Left ventricle myocardium inferior (tissue), 1 donor: Measurements from ENCODE around the gene CCDC40. TPM values are rescaled to one million over a fixed set of nuclear protein-coding genes. Genes with fewer than 3 reads are reported as not detected.

Experiments used
- DNase-seq: peaks from one replicate; pipeline ENCODE4 v3.0.0-alpha.2; 2020
- H3K27ac ChIP-seq: fragments of 200-600 bp; replicated peaks from 2 replicates; pipeline ENCODE4 v1.8.0; 2021
- H3K27me3 ChIP-seq: fragments of 200-600 bp; 2 replicates; pipeline ENCODE4 v1.8.0; 2021; ENCODE audit warnings: low read depth
- H3K36me3 ChIP-seq: fragments of 200-600 bp; 2 replicates; pipeline ENCODE4 v1.8.0; 2021
- H3K4me1 ChIP-seq: fragments of 200-600 bp; 2 replicates; pipeline ENCODE4 v1.8.0; 2021
- H3K4me3 ChIP-seq: fragments of 200-600 bp; 2 replicates; pipeline ENCODE4 v1.8.0; 2021; ENCODE audit warnings: mild to moderate bottlenecking, moderate library complexity
- H3K9me3 ChIP-seq: fragments of 200-600 bp; replicated peaks from 2 replicates; pipeline ENCODE4 v1.8.0; 2021
- intact Hi-C: fragments of 100-400 bp; cut with micrococcal nuclease; formaldehyde crosslinking; loops from one replicate; pipeline ENCODE4 v1.11.0; 2022
- total RNA-seq: library from RNA; stranded (reverse); fragmentation: NEBNext Ultra II Directional; extraction: Animal tissue kit (Norgen Biotek cat#: 25700); gene quantifications from one replicate; pipeline ENCODE4 v1.2.1, GENCODE V29; 2021
- TF ChIP-seq, protein P1 (sequence below): fragments of 200-600 bp; IDR thresholded peaks from 2 replicates; pipeline ENCODE4 v1.8.0; 2021; ENCODE audit warnings: antibody characterized with exemption, mild to moderate bottlenecking, borderline replicate concordance
- donor health status: DM: no; HTN: yes; CAD: no; lungs with severe emphysema.

The CCDC40 gene
- total RNA-seq, 1 donor from 2014 or later: 7.7 TPM

DNA sequence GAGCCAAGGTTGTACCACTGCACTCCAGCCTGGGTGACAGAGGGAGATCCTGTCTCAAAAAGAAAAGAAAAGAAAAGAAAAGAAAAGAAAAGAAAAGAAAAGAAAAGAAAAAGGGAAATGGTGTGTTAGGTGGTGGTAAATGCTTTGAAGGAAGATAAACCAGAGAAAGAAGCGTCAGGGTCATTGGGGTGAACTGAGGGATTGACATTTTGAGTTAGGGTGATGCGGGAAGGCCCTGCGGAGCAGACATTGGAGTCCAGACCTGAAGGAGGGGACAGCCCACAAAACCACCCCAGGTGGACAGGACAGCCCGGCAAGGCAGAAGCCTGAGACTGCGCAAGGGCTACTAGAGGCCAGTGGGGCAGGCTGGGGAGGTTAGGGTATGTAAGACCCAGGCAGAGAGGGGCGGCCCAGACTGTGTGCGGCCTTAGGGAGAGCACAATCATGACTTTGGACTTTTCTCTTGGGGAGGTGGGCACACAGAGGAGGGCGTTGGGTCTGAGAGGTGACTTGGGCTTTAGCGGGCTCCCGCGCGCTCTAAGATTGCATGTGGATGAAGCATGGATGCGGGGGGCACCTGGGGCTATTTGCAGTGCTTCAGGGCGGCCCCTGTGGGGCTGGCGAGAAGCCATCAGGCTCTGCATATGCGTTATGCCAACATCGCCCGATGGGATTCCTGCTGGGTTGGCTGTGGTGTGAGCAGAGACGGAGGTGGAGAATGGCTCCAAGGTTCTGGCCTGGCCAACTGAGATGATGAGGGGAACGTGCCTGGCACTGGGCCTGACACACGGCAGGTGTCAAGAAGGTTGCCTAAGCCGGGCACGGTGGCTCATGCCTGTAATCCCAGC lies 61.6 kb downstream of the CCDC40 start:
- Histone ChIP-seq H3K27me3 (no peaks in the 10 kb centered on the region), H3K9me3 (no peaks in the 10 kb centered on the region), H3K4me1 (peaks cover 21% of the 10 kb centered on the region), H3K27ac (no peak overlapping the region), H3K4me3 (no peak overlapping the region), H3K36me3 (no peaks in the 10 kb centered on the region)
- TF ChIP-seq, protein P1, sequence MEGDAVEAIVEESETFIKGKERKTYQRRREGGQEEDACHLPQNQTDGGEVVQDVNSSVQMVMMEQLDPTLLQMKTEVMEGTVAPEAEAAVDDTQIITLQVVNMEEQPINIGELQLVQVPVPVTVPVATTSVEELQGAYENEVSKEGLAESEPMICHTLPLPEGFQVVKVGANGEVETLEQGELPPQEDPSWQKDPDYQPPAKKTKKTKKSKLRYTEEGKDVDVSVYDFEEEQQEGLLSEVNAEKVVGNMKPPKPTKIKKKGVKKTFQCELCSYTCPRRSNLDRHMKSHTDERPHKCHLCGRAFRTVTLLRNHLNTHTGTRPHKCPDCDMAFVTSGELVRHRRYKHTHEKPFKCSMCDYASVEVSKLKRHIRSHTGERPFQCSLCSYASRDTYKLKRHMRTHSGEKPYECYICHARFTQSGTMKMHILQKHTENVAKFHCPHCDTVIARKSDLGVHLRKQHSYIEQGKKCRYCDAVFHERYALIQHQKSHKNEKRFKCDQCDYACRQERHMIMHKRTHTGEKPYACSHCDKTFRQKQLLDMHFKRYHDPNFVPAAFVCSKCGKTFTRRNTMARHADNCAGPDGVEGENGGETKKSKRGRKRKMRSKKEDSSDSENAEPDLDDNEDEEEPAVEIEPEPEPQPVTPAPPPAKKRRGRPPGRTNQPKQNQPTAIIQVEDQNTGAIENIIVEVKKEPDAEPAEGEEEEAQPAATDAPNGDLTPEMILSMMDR: no peak
- intact Hi-C loops: no loop called here
- no peak for DNase-seq

DNA sequence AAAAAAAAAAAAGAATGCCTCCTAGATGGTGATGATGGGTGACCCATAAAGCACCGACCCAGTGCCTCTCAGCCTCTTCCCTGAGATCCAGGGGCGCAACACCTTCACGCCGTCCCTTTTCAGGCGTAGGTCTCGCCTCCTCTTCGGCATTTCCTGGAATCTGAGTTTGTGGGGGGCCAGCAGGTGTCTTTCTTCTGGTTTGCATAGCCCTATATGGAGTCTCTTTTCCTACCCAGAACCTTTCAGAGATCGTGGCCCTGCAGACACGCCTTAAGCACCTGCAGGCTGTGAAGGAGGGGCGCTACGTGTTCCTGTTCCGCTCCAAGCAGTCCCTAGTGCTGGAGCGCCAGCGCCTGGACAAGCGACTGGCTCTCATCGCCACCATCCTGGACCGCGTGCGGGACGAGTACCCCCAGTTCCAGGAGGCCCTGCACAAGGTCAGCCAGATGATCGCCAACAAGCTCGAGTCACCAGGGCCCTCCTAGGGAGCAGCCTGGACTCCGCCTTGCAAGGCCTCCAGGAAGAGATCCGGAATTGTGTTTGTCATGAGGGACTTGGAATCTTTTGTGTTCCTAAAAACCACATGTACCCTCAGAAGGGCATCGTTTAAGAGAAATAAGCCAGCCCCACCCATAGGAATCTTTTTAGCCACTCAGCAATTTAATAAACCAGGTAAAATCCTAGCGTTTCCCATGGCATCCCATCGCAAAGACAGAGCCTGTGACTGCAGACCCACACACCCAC lies 63.0 kb downstream of the CCDC40 start:
- Histone ChIP-seq H3K27me3 (no peaks in the 10 kb centered on the region), H3K9me3 (no peaks in the 10 kb centered on the region), H3K4me3 (no peak overlapping the region), H3K27ac (no peak overlapping the region), H3K36me3 (no peaks in the 10 kb centered on the region), H3K4me1 (peaks cover 21% of the 10 kb centered on the region)
- DNase-seq: no peak
- intact Hi-C loops: no loop called here
- TF ChIP-seq, protein P1: no peak

DNA sequence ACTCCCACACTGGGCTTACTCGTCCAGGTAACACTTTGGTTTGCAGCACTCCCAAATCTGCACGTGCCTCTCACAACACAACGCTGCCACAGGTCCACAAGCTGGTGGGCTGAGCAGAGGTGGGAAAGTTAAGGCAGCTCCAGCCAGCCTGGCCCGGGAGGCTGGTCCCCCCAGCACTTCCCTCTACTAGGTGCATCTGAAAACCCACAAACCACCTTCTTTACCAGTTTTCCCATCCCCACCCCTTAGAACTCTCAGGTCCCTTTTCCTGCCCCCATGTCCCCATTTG lies 63.5 kb downstream of the CCDC40 start:
- H3K36me3 ChIP-seq: no peaks in the 10 kb centered on the region
- TF ChIP-seq, protein P1: no peak
- intact Hi-C loops: no loop called here
- peaks cover 21% of the 10 kb centered on the region for H3K4me1 ChIP-seq
- H3K27ac ChIP-seq: no peak overlapping the region
- H3K27me3 ChIP-seq: no peaks in the 10 kb centered on the region
- no peaks in the 10 kb centered on the region for H3K9me3 ChIP-seq
- H3K4me3 ChIP-seq: no peak overlapping the region
- no peak for DNase-seq

DNA sequence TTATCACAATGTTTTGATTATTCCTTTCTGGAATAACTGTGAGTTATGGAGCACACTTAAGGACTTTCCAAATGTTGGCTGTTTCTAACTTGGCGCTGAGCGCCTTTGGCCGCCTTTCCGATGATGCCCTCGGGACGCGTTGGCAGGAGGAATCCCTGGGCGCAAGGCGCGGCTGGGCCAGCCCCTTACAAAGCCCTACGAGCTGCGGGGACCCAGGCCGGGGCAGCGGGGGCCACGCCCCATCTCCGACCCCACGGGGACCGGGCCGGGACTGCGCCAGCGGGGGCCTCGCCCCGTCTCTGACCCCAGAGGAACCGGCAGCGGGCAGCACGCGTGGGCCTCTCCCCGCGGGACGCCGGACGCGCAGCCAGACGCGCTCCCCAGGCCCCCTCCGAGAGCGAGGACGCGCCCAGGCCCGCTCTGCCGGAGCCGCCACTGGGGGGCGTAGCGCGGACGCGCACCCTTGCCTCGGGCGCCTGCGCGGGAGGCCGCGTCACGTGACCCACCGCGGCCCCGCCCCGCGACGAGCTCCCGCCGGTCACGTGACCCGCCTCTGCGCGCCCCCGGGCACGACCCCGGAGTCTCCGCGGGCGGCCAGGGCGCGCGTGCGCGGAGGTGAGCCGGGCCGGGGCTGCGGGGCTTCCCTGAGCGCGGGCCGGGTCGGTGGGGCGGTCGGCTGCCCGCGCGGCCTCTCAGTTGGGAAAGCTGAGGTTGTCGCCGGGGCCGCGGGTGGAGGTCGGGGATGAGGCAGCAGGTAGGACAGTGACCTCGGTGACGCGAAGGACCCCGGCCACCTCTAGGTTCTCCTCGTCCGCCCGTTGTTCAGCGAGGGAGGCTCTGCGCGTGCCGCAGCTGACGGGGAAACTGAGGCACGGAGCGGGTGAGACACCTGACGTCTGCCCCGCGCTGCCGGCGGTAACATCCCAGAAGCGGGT lies 64.8 kb downstream of the CCDC40 start, which contains the start of gene GAA:
GAA (plus strand) TSS at position 571 of the 935 bp plus-strand sequence. CDS start 3,006 bp downstream, outside the sequence.
- H3K27ac ChIP-seq: peak within 1 kb of the TSS; percentile 94
- intact Hi-C loops: no loop called here
- peak within 1 kb of the TSS; percentile 91 for H3K4me3 ChIP-seq
- H3K36me3 ChIP-seq: no peaks in the 10 kb centered on the region
- no peaks in the 10 kb centered on the region for H3K9me3 ChIP-seq
- H3K27me3 ChIP-seq: no peaks in the 10 kb centered on the region
- TF ChIP-seq, protein P1: peak; percentile 93
- H3K4me1 ChIP-seq: peaks cover 21% of the 10 kb centered on the region
- peak; percentile 87 for DNase-seq
